ENCODE data around the gene JUN. TPM values are rescaled to one million over a fixed set of nuclear protein-coding genes. Genes with fewer than 3 reads are reported as not detected.

Gene JUN
- total RNA-seq, 1 donor from 2014 or later = 77.1 TPM

GRCh38 chr1:58732087-58732775 lies 51.6 kb downstream of the JUN start:
- intact Hi-C loops (cut with micrococcal nuclease) = no loop called here

Other genes with a start within 250 kb of the JUN start
- 23.9 and 24.5 TPM in 2 replicates for gene OMA1, start 237.3 kb downstream of the JUN start, total RNA-seq
- gene TACSTD2, start 206.8 kb downstream of the JUN start, total RNA-seq = not detected in 2 replicates
- gene MYSM1, start 84.0 kb downstream of the JUN start, total RNA-seq = 45.8 and 49.2 TPM in 2 replicates